Thyroid gland (tissue), 4 donors: ENCODE measurements around the gene CPB2. TPM values are rescaled to one million over a fixed set of nuclear protein-coding genes. Genes with fewer than 3 reads are reported as not detected.

Experiments
- DNase-seq, 2 donors: peaks; one replicate each; pipeline ENCODE4 v3.0.0-alpha.2; 2019
- H3K27ac ChIP-seq, 3 donors: fragments of 200-600 bp; sonication (generic); 1 replicate in 2 of 3; 2 replicates in 1 of 3; pipeline ENCODE4 v1.5.1; 2016 to 2019; ENCODE audit warnings: mild to moderate bottlenecking in 1 of 3, moderate library complexity in 1 of 3
- H3K27me3 ChIP-seq: fragments of 200-600 bp; sonication (generic); one replicate; pipeline ENCODE4 v1.5.1; 2019
- H3K36me3 ChIP-seq, 2 donors: fragments of 200-600 bp; sonication (generic); one replicate each; pipeline ENCODE4 v1.5.1; 2016 to 2019
- H3K4me1 ChIP-seq, 2 donors: fragments of 200-600 bp; sonication (generic); one replicate each; pipeline ENCODE4 v1.5.1; 2017 to 2019
- H3K4me3 ChIP-seq, 3 donors: fragments of 200-600 bp; sonication (generic); replicated peaks in 1 of 3; 1 replicate in 2 of 3; 2 replicates in 1 of 3; pipeline ENCODE4 v1.5.1; 2016; ENCODE audit warnings: mild to moderate bottlenecking in 1 of 3
- H3K9me3 ChIP-seq: fragments of 200-600 bp; sonication (generic); one replicate; pipeline ENCODE4 v1.5.1; 2017
- CTCF ChIP-seq, 6 experiments: fragments of 200-600 bp in 3 of 6; fragments of 450-650 bp in 3 of 6; sonication (generic) in 3 of 6; IDR thresholded peaks; one replicate each; pipeline ENCODE4 v1.5.1; 2016 to 2019; ENCODE audit warnings: antibody characterized with exemption in 6 of 6, mild to moderate bottlenecking in 2 of 6, inconsistent platforms in 1 of 6, moderate library complexity in 1 of 6
- POLR2A ChIP-seq, 2 donors: fragments of 450-650 bp; IDR thresholded peaks; one replicate each; pipeline ENCODE4 v1.6.1; 2017; ENCODE audit warnings: antibody characterized with exemption in 2 of 2, mild to moderate bottlenecking in 2 of 2, moderate library complexity in 1 of 2
- WGBS, 2 donors: methylation state at CpG; one replicate each; pipeline ENCODE4 v1.1.5; 2017; 5-methylcytosine and 5-hydroxymethylcytosine counted together
- intact Hi-C: fragments of 100-400 bp; cut with DNase I; formaldehyde crosslinking; loops from one replicate; pipeline ENCODE4 v1.15.1; 2023
- total RNA-seq, 4 donors: library from RNA; depleted of rRNA; stranded (reverse); fragments of >200 nt; gene quantifications; one replicate each; pipeline ENCODE4 v1.2.3, GENCODE V29; 2016

Gene CPB2
- total RNA-seq, 4 donors from 2014 or later: 0.67 to 0.83 TPM; not detected in 2

GRCh38 chr13:46041419-46041839, 63.4 kb downstream of the CPB2 start:
- TF ChIP-seq CTCF (IDR thresholded peaks at IDR 0.05) (no peak), POLR2A (IDR thresholded peaks at IDR 0.05) (no peak)
- 63 to 75% methylated on average over 4 of the region's 4 CpGs for WGBS, 2 donors
- H3K4me3 ChIP-seq: no peak overlapping the region
- peaks cover 5 to 20% of the 10 kb centered on the region in 2 donors for H3K4me1 ChIP-seq
- no peaks in the 10 kb centered on the region for H3K36me3 ChIP-seq
- intact Hi-C loops: no loop called here
- H3K27me3 ChIP-seq: no peaks in the 10 kb centered on the region
- no peaks in the 10 kb centered on the region for H3K9me3 ChIP-seq
- peak overlapping the region in 1 of 3 donors; percentile 33 for H3K27ac ChIP-seq
- no peak for DNase-seq

- intact Hi-C loops: no loop called here
- Histone ChIP-seq H3K27ac (peak overlapping the region in 1 of 3 donors; percentile 33), H3K27me3 (no peaks in the 10 kb centered on the region), H3K36me3 (no peaks in the 10 kb centered on the region), H3K4me1 (peaks cover 5 to 20% of the 10 kb centered on the region in 2 donors), H3K4me3 (no peak overlapping the region), H3K9me3 (no peaks in the 10 kb centered on the region)
- no peak for DNase-seq
- WGBS, 2 donors: 79 to 87% methylated on average over 2 of the region's 2 CpGs
- TF ChIP-seq POLR2A (IDR thresholded peaks at IDR 0.05): no peak
- TF ChIP-seq CTCF (IDR thresholded peaks at IDR 0.05): no peak
These were observed 64.1 kb downstream of the CPB2 start for GRCh38 chr13:46040763-46041162.

GRCh38 chr13:46039411-46040182, 65.2 kb downstream of the CPB2 start:
- TF ChIP-seq CTCF (IDR thresholded peaks at IDR 0.05) (no peak), POLR2A (IDR thresholded peaks at IDR 0.05) (no peak)
- 97 to 98% methylated on average over 6 of the region's 6 CpGs for WGBS, 2 donors
- intact Hi-C loops: no loop called here
- Histone ChIP-seq H3K27me3 (no peaks in the 10 kb centered on the region), H3K36me3 (no peaks in the 10 kb centered on the region), H3K27ac (no peak overlapping the region), H3K9me3 (no peaks in the 10 kb centered on the region), H3K4me1 (peaks cover 5 to 12% of the 10 kb centered on the region in 2 donors), H3K4me3 (no peak overlapping the region)
- no peak for DNase-seq

- WGBS, 2 donors: 96 to 97% methylated on average over 4 of the region's 4 CpGs
- intact Hi-C loops: no loop called here
- Histone ChIP-seq H3K4me3 (no peak overlapping the region), H3K9me3 (no peaks in the 10 kb centered on the region), H3K4me1 (peaks cover 5 to 10% of the 10 kb centered on the region in 2 donors), H3K36me3 (no peaks in the 10 kb centered on the region), H3K27ac (no peak overlapping the region), H3K27me3 (no peaks in the 10 kb centered on the region)
- no peak for TF ChIP-seq POLR2A (IDR thresholded peaks at IDR 0.05)
- TF ChIP-seq CTCF (IDR thresholded peaks at IDR 0.05): no peak
- no peak for DNase-seq
These were observed 66.5 kb downstream of the CPB2 start for GRCh38 chr13:46038296-46038695.

- Histone ChIP-seq H3K4me1 (no peaks in the 10 kb centered on the region), H3K27ac (no peak overlapping the region), H3K4me3 (no peak overlapping the region), H3K9me3 (no peaks in the 10 kb centered on the region), H3K36me3 (no peaks in the 10 kb centered on the region), H3K27me3 (no peaks in the 10 kb centered on the region)
- no peak for DNase-seq
- 68 to 81% methylated on average over 2 of the region's 2 CpGs for WGBS, 2 donors
- intact Hi-C loops: no loop called here
- TF ChIP-seq POLR2A (IDR thresholded peaks at IDR 0.05) (no peak), CTCF (IDR thresholded peaks at IDR 0.05) (no peak)
These were observed 69.8 kb downstream of the CPB2 start for GRCh38 chr13:46035066-46035465.
